Aorta (tissue), 4 donors: ENCODE data around the gene CLP1. TPM values are rescaled to one million over a fixed set of nuclear protein-coding genes. Genes with fewer than 3 reads are reported as not detected.

Experiments used
- microRNA-seq, 2 donors: library from miRNA; unstranded; fragments of <30 nt; microRNA quantifications; one replicate each; pipeline ENCODE4 v1.2.0, GENCODE V29; 2020
- polyA plus RNA-seq, 2 donors: library from polyadenylated mRNA; stranded (reverse); fragments of 200-250 nt; gene quantifications; one replicate each; pipeline ENCODE4 v1.2.3, GENCODE V29; 2013
- total RNA-seq, 2 donors: library from RNA; stranded (reverse); fragmentation: NEBNext Ultra II Directional; extraction: Animal tissue kit (Norgen Biotek cat#: 25700); gene quantifications; one replicate each; pipeline ENCODE4 v1.2.1, GENCODE V29; 2021
- donor health status: healthy with polysubstance abuse.
- donor health status: Bipolar disorder and iron deficiency.
- donor health status: DM: no; HTN: no; CAD: no.
- donor health status: DM: yes; HTN: yes; CAD: no.

Gene CLP1
- total and polyA plus RNA-seq, 4 donors = 6.7 to 10.8 (median 10.3) TPM

Small RNA genes within 50 kb of the gene (microRNA-seq; reads per million reads assigned to microRNA genes)
- gene MIR130A = 9,321 to 10,455 reads per million in 2 donors

Other genes with a start within 250 kb of the CLP1 start
- gene SLC43A3, start 230.6 kb upstream of the CLP1 start, total RNA-seq = 10 to 100 TPM; 59.7 to 97.8 TPM
- 10 to 100 TPM; 28.0 to 30.4 TPM for gene SLC43A3, start 230.6 kb upstream of the CLP1 start, polyA plus RNA-seq
- 1 to 10 TPM; 1.1 to 4.3 TPM for gene RTN4RL2, start 197.2 kb upstream of the CLP1 start, total RNA-seq
- gene RTN4RL2, start 197.2 kb upstream of the CLP1 start, polyA plus RNA-seq = under 1 TPM in 1 of 2 donors, not detected in 1; 0.20 TPM
- 10 to 100 TPM in 1 of 2 donors, 1 to 10 TPM in 1; 7.6 to 15.8 TPM for gene SLC43A1, start 142.1 kb upstream of the CLP1 start, total RNA-seq
- 10 to 100 TPM in 1 of 2 donors, 1 to 10 TPM in 1; 8.6 to 19.6 TPM for gene SLC43A1, start 142.1 kb upstream of the CLP1 start, polyA plus RNA-seq
- gene TIMM10, start 127.0 kb upstream of the CLP1 start, total RNA-seq = 10 to 100 TPM; 30.8 to 40.0 TPM
- 10 to 100 TPM; 34.7 to 71.1 TPM for gene TIMM10, start 127.0 kb upstream of the CLP1 start, polyA plus RNA-seq
- not detected for gene SMTNL1, start 120.2 kb upstream of the CLP1 start, total RNA-seq
- gene SMTNL1, start 120.2 kb upstream of the CLP1 start, polyA plus RNA-seq = not detected
- 10 to 100 TPM; 42.0 to 68.9 TPM for gene UBE2L6, start 90.1 kb upstream of the CLP1 start, total RNA-seq
- 10 to 100 TPM; 44.8 to 45.2 TPM for gene UBE2L6, start 90.1 kb upstream of the CLP1 start, polyA plus RNA-seq
- 1,000 to 10,000 TPM in 1 of 2 donors, 100 to 1,000 TPM in 1; 723 to 1,015 TPM for gene SERPING1, start 60.1 kb upstream of the CLP1 start, total RNA-seq
- 100 to 1,000 TPM; 473 to 867 TPM for gene SERPING1, start 60.1 kb upstream of the CLP1 start, polyA plus RNA-seq
- 1 to 10 TPM in 1 of 2 donors, under 1 TPM in 1; 0.97 to 1.8 TPM for gene YPEL4, start 7.8 kb upstream of the CLP1 start, total RNA-seq
- 1 to 10 TPM; 3.0 to 6.2 TPM for gene YPEL4, start 7.8 kb upstream of the CLP1 start, polyA plus RNA-seq
- gene ZDHHC5, start 10.4 kb downstream of the CLP1 start, total RNA-seq = 10 to 100 TPM; 47.9 to 51.0 TPM
- gene ZDHHC5, start 10.4 kb downstream of the CLP1 start, polyA plus RNA-seq = 10 to 100 TPM; 11.3 to 17.6 TPM
- gene MED19, start 54.5 kb downstream of the CLP1 start, total RNA-seq = 10 to 100 TPM in 1 of 2 donors, 1 to 10 TPM in 1; 8.8 to 11.6 TPM
- 10 to 100 TPM in 1 of 2 donors, 1 to 10 TPM in 1; 9.9 to 11.8 TPM for gene MED19, start 54.5 kb downstream of the CLP1 start, polyA plus RNA-seq
- 10 to 100 TPM; 40.6 to 47.8 TPM for gene TMX2, start 54.8 kb downstream of the CLP1 start, total RNA-seq
- gene TMX2, start 54.8 kb downstream of the CLP1 start, polyA plus RNA-seq = 10 to 100 TPM; 44.1 to 50.8 TPM
- gene SELENOH, start 83.7 kb downstream of the CLP1 start, total RNA-seq = 10 to 100 TPM; 65.0 to 75.1 TPM
- 100 to 1,000 TPM; 126 to 158 TPM for gene SELENOH, start 83.7 kb downstream of the CLP1 start, polyA plus RNA-seq
- gene BTBD18, start 94.1 kb downstream of the CLP1 start, total RNA-seq = not detected
- gene BTBD18, start 94.1 kb downstream of the CLP1 start, polyA plus RNA-seq = under 1 TPM in 1 of 2 donors, not detected in 1; 0.05 TPM
- 100 to 1,000 TPM; 167 to 213 TPM for gene CTNND1, start 104.0 kb downstream of the CLP1 start, total RNA-seq
- 10 to 100 TPM; 31.6 to 35.8 TPM for gene CTNND1, start 104.0 kb downstream of the CLP1 start, polyA plus RNA-seq